ENCODE measurements around the gene PLAGL2. TPM values are rescaled to one million over a fixed set of nuclear protein-coding genes. Genes with fewer than 3 reads are reported as not detected.

Gene PLAGL2
- total and polyA plus RNA-seq, 2 of the 8 experiments (the other 6 are each of a cell fraction or from before 2014, with no cell fraction given) = 20.6 to 25.4 TPM

- H2BK15ac ChIP-seq (ENCODE audit: low read length) = no peak overlapping the region
- no peak for TF ChIP-seq NANOG (IDR thresholded peaks at IDR 0.05; ENCODE audit: insufficient read depth, low read depth, low read length, poor library complexity, severe bottlenecking)
- TF ChIP-seq YY1 (IDR thresholded peaks at IDR 0.05; ENCODE audit: low read depth, low read length) = no peak
- no peak for TF ChIP-seq CBX8 (IDR thresholded peaks at IDR 0.05; ENCODE audit: borderline replicate concordance, low read depth, low read length)
- TF ChIP-seq JUN (IDR thresholded peaks at IDR 0.05; ENCODE audit: low read depth, low read length) = no peak
- no peak for TF ChIP-seq SRF (IDR thresholded peaks at IDR 0.05; ENCODE audit: low read depth, low read length)
- TF ChIP-seq KDM1A (IDR thresholded peaks at IDR 0.05; ENCODE audit: borderline replicate concordance, low read length) = no peak
- no peak for TF ChIP-seq ATF2 (IDR thresholded peaks at IDR 0.05; ENCODE audit: low read length)
- no peak for TF ChIP-seq POU5F1 (IDR thresholded peaks at IDR 0.05; ENCODE audit: low read depth, low read length)
- no peak for TF ChIP-seq CTCF (IDR thresholded peaks at IDR 0.05; ENCODE audit: control extremely low read depth in 1 of 3, insufficient read depth in 1 of 3, low read depth in 1 of 3, low read length in 3 of 3)
Observed at GRCh38 chr20:32215729-32216128, 8.2 kb upstream of the PLAGL2 start.

More at GRCh38 chr20:32215729-32216128, 8.2 kb upstream of the PLAGL2 start:
- no peak overlapping the region for H3K4ac ChIP-seq (replicated peaks; ENCODE audit: insufficient read length, low read depth, low read length)
- peaks cover 30 to 41% (median 31%) of the 10 kb centered on the region in 4 experiments for H3K36me3 ChIP-seq (ENCODE audit: control insufficient read depth in 2 of 4, insufficient read depth in 4 of 4, low read length in 3 of 4)
- H2BK12ac ChIP-seq (ENCODE audit: low read depth, low read length) = no peak overlapping the region
- H3K14ac ChIP-seq (ENCODE audit: insufficient read length) = no peak overlapping the region
- H3K4me3 ChIP-seq (ENCODE audit: extremely low read depth in 1 of 4, insufficient read depth in 2 of 4, low read depth in 3 of 4, low read length in 4 of 4) = no peak overlapping the region
- no peak overlapping the region for H3K18ac ChIP-seq (ENCODE audit: extremely low read depth, low read length)
- H3K27me3 ChIP-seq (replicated peaks in 1 of 4; ENCODE audit: control insufficient read depth in 3 of 4, extremely low read depth in 1 of 4, insufficient read depth in 3 of 4, low read length in 3 of 4) = no peaks in the 10 kb centered on the region
- POLR2A ChIA-PET (ENCODE audit: partially characterized antibody) = interaction anchor here (1.5 to 3.4 kb wide), 5 partner anchors 9 to 32 kb away, joined by 3 to 16 read pairs (median 4); no protein-coding TSS in a partner anchor
- H3K27ac ChIP-seq (ENCODE audit: low read depth, low read length) = no peak overlapping the region
- FAIRE-seq (no peak), DNase-seq (ENCODE audit: low read depth in 1 of 2, low spot score in 2 of 2) (no peak)
- no peak overlapping the region for H2BK5ac ChIP-seq (ENCODE audit: low read depth, low read length)
- no peaks in the 10 kb centered on the region; the same call in 1 of the 2 replicates for H3K79me1 ChIP-seq (ENCODE audit: low read depth, low read length)
- H2BK20ac ChIP-seq (ENCODE audit: low read length) = no peak overlapping the region
- no peak overlapping the region for H2BK120ac ChIP-seq (replicated peaks; ENCODE audit: low read depth, low read length)
- no peak overlapping the region for H3K9ac ChIP-seq (replicated peaks in 1 of 4; ENCODE audit: extremely low read depth in 1 of 4, low read depth in 3 of 4, low read length in 3 of 4)
- H3K9me3 ChIP-seq (ENCODE audit: insufficient read depth in 2 of 2, low read depth in 1 of 2, low read length in 1 of 2) = no peaks in the 10 kb centered on the region
- no peak overlapping the region for H2AFZ ChIP-seq (ENCODE audit: low read length)
- H4K91ac ChIP-seq (replicated peaks; ENCODE audit: insufficient read length, low read length) = no peak overlapping the region
- WGBS, 2 experiments (ENCODE audit: extremely low coverage in 1 of 2, insufficient coverage in 1 of 2, insufficient read length in 1 of 2, insufficient replicate concordance in 2 of 2, low coverage in 1 of 2, low lambda C conversion rate in 2 of 2, missing lambda C conversion rate in 1 of 2) = 94% methylated on average over 3 of the region's 3 CpGs; no CpG with 5 or more reads in 1 of the 2 experiments
- H2AK5ac ChIP-seq (ENCODE audit: low read depth, low read length) = no peak overlapping the region
- H3K23me2 ChIP-seq (ENCODE audit: low read depth, low read length) = no peaks in the 10 kb centered on the region
- H4K5ac ChIP-seq (ENCODE audit: insufficient read length, low read depth, low read length) = no peak overlapping the region
- no peak overlapping the region for H4K8ac ChIP-seq (ENCODE audit: extremely low read depth, insufficient read depth, low read length)
- no peak overlapping the region for H3K23ac ChIP-seq (ENCODE audit: insufficient read length)
- no peaks in the 10 kb centered on the region for H3K4me1 ChIP-seq (replicated peaks in 1 of 4; ENCODE audit: control insufficient read depth in 3 of 4, insufficient read depth in 4 of 4, low read length in 3 of 4)
- peaks cover 0 to 4% of the 10 kb centered on the region in 2 experiments for H4K20me1 ChIP-seq (replicated peaks in 1 of 2; ENCODE audit: control insufficient read depth in 1 of 2, insufficient read depth in 2 of 2, low read length in 2 of 2)
- no peak overlapping the region for H3K56ac ChIP-seq (replicated peaks; ENCODE audit: insufficient read length, low read depth, low read length)
- CTCF ChIA-PET (ENCODE audit: partially characterized antibody) = interaction anchor here (1.0 kb wide), 1 partner anchor 219 kb away, joined by 3 read pairs; no protein-coding TSS in a partner anchor
- H3K79me2 ChIP-seq (ENCODE audit: control insufficient read depth in 1 of 2, insufficient read depth in 2 of 2, low read length in 2 of 2) = no peaks in the 10 kb centered on the region
- H3K4me2 ChIP-seq (ENCODE audit: insufficient read depth in 1 of 2, low read depth in 2 of 2, low read length in 2 of 2) = no peak overlapping the region

All from H1 (cell line).